H1 (cell line): ENCODE measurements around the gene SPTBN1. TPM values are rescaled to one million over a fixed set of nuclear protein-coding genes. Genes with fewer than 3 reads are reported as not detected.

Experiments used
- CTCF ChIA-PET: fragments of 300-600 bp; sonication (Branson Sonifier 250); formaldehyde crosslinking; loops from one replicate; lab custom pipeline; 2021; ENCODE audit not compliant: partially characterized antibody; lab: Charles Lee
- POLR2A ChIA-PET: fragments of 300-600 bp; sonication (Branson Sonifier 250); formaldehyde crosslinking; loops from one replicate; lab custom pipeline; 2021; ENCODE audit warnings: inconsistent platforms; ENCODE audit not compliant: partially characterized antibody; lab: Charles Lee
- DNase-seq, 2 experiments: peaks; one replicate each; pipeline versions ENCODE4 v3.0.0 to v3.0.0-alpha.2; 2010 to 2022; ENCODE audit warnings: low spot score in 2 of 2, low read depth in 1 of 2, mixed read lengths in 1 of 2
- FAIRE-seq: peaks from 2 replicates; lab custom pipeline; 2011; peaks lifted over from hg19 to GRCh38; lab: Jason Lieb, UNC
- H2AFZ ChIP-seq: 2 replicates; pipeline ENCODE4 v1.8.1; 2012; ENCODE audit warnings: low read length, inconsistent platforms
- H2AK5ac ChIP-seq: 2 replicates; pipeline ENCODE4 v1.6.1; 2013; ENCODE audit warnings: low read depth, low read length
- H2BK120ac ChIP-seq: replicated peaks from 2 replicates; pipeline ENCODE3; 2013; ENCODE audit warnings: low read depth, low read length, inconsistent platforms
- H2BK12ac ChIP-seq: 2 replicates; pipeline ENCODE4 v1.6.1; 2013; ENCODE audit warnings: low read depth, low read length
- H2BK15ac ChIP-seq: 2 replicates; pipeline ENCODE4 v1.6.1; 2013; ENCODE audit warnings: low read length
- H2BK20ac ChIP-seq: 2 replicates; pipeline ENCODE4 v1.6.1; 2013; ENCODE audit warnings: low read length
- H2BK5ac ChIP-seq: 2 replicates; pipeline ENCODE4 v1.6.1; 2013; ENCODE audit warnings: low read depth, low read length
- H3K14ac ChIP-seq: 2 replicates; pipeline ENCODE4 v1.6.1; 2013; ENCODE audit warnings: inconsistent platforms; ENCODE audit not compliant: insufficient read length
- H3K18ac ChIP-seq: 2 replicates; pipeline ENCODE4 v1.6.1; 2013; ENCODE audit warnings: low read length; ENCODE audit errors: extremely low read depth
- H3K23ac ChIP-seq: 2 replicates; pipeline ENCODE4 v1.6.1; 2013; ENCODE audit warnings: inconsistent platforms; ENCODE audit not compliant: insufficient read length
- H3K23me2 ChIP-seq: 2 replicates; pipeline ENCODE4 v1.6.1; 2013; ENCODE audit warnings: low read depth, low read length
- H3K27ac ChIP-seq: 2 replicates; pipeline ENCODE4 v1.6.1; 2011; ENCODE audit warnings: low read depth, low read length, inconsistent platforms
- H3K27me3 ChIP-seq, 4 experiments: replicated peaks in 1 of 4; 1 replicate in 1 of 4; 2 replicates in 3 of 4; pipeline versions ENCODE4 v1.6.1 to v1.8.1; 2011 to 2013; ENCODE audit warnings: low read length in 3 of 4, mild to moderate bottlenecking in 3 of 4, inconsistent platforms in 2 of 4, mixed read lengths in 2 of 4, moderate library complexity in 1 of 4; ENCODE audit not compliant: control insufficient read depth in 3 of 4, insufficient read depth in 3 of 4; ENCODE audit errors: extremely low read depth in 1 of 4
- H3K36me3 ChIP-seq, 4 experiments: 2 replicates each; pipeline versions ENCODE4 v1.6.1 to v1.8.1; 2011 to 2013; ENCODE audit warnings: mild to moderate bottlenecking in 4 of 4, low read length in 3 of 4, moderate library complexity in 2 of 4, control low read depth in 1 of 4, inconsistent platforms in 1 of 4; ENCODE audit not compliant: insufficient read depth in 4 of 4, control insufficient read depth in 2 of 4
- H3K4ac ChIP-seq: replicated peaks from 2 replicates; pipeline ENCODE3; 2013; ENCODE audit warnings: low read length, low read depth, mixed read lengths, inconsistent platforms; ENCODE audit not compliant: insufficient read length
- H3K4me1 ChIP-seq, 4 experiments: replicated peaks in 1 of 4; 1 replicate in 1 of 4; 2 replicates in 3 of 4; pipeline versions ENCODE4 v1.6.1 to v1.8.1; 2011 to 2013; ENCODE audit warnings: low read length in 3 of 4, inconsistent platforms in 2 of 4, mixed read lengths in 1 of 4; ENCODE audit not compliant: insufficient read depth in 4 of 4, control insufficient read depth in 3 of 4
- H3K4me2 ChIP-seq, 2 experiments: 2 replicates each; pipeline versions ENCODE4 v1.6.1 to v1.8.1; 2011 to 2013; ENCODE audit warnings: low read depth in 2 of 2, low read length in 2 of 2, control low read depth in 1 of 2, inconsistent platforms in 1 of 2, mild to moderate bottlenecking in 1 of 2; ENCODE audit not compliant: insufficient read depth in 1 of 2
- H3K4me3 ChIP-seq, 4 experiments: fragments of 200-600, 300-600 bp in 1 of 4; sonication (generic), shearing (Covaris generic), sonication (Bioruptor Twin) in 1 of 4; 2 replicates each; pipeline versions ENCODE4 v1.5.1 to v1.8.1; 2011 to 2016; ENCODE audit warnings: low read length in 4 of 4, low read depth in 3 of 4, control low read depth in 2 of 4, inconsistent platforms in 2 of 4, mild to moderate bottlenecking in 2 of 4, mixed read lengths in 1 of 4, moderate library complexity in 1 of 4; ENCODE audit not compliant: insufficient read depth in 2 of 4; ENCODE audit errors: extremely low read depth in 1 of 4
- H3K56ac ChIP-seq: replicated peaks from 2 replicates; pipeline ENCODE3; 2013; ENCODE audit warnings: low read depth, mild to moderate bottlenecking, mixed read lengths, low read length, inconsistent platforms; ENCODE audit not compliant: insufficient read length
- H3K79me1 ChIP-seq: 2 replicates; pipeline ENCODE4 v1.6.1; 2013; ENCODE audit warnings: low read depth, low read length, control low read depth
- H3K79me2 ChIP-seq, 2 experiments: 2 replicates each; pipeline versions ENCODE4 v1.6.1 to v1.8.1; 2012 to 2013; ENCODE audit warnings: low read length in 2 of 2, mild to moderate bottlenecking in 2 of 2, inconsistent platforms in 1 of 2; ENCODE audit not compliant: insufficient read depth in 2 of 2, control insufficient read depth in 1 of 2
- H3K9ac ChIP-seq, 4 experiments: replicated peaks in 1 of 4; 1 replicate in 1 of 4; 2 replicates in 3 of 4; pipeline versions ENCODE4 v1.6.1 to v1.8.1; 2011 to 2013; ENCODE audit warnings: low read depth in 3 of 4, low read length in 3 of 4, control low read depth in 2 of 4, mild to moderate bottlenecking in 2 of 4, moderate library complexity in 2 of 4, inconsistent platforms in 1 of 4; ENCODE audit errors: extremely low read depth in 1 of 4
- H3K9me3 ChIP-seq, 2 experiments: 2 replicates each; pipeline versions ENCODE4 v1.6.1 to v1.8.1; 2012 to 2013; ENCODE audit warnings: mild to moderate bottlenecking in 2 of 2, moderate library complexity in 2 of 2, control low read depth in 1 of 2, inconsistent platforms in 1 of 2, low read depth in 1 of 2, low read length in 1 of 2, mixed read lengths in 1 of 2; ENCODE audit not compliant: insufficient read depth in 2 of 2
- H4K20me1 ChIP-seq, 2 experiments: replicated peaks in 1 of 2; 2 replicates each; pipeline versions ENCODE3 to v1.8.1; 2011 to 2013; ENCODE audit warnings: inconsistent platforms in 2 of 2, low read length in 2 of 2, mild to moderate bottlenecking in 1 of 2; ENCODE audit not compliant: insufficient read depth in 2 of 2, control insufficient read depth in 1 of 2
- H4K5ac ChIP-seq: 2 replicates; pipeline ENCODE4 v1.6.1; 2013; ENCODE audit warnings: low read length, low read depth, mixed read lengths, inconsistent platforms; ENCODE audit not compliant: insufficient read length
- H4K8ac ChIP-seq: 2 replicates; pipeline ENCODE4 v1.8.0; 2013; ENCODE audit warnings: mild to moderate bottlenecking, moderate library complexity, low read length, inconsistent platforms; ENCODE audit not compliant: insufficient read depth; ENCODE audit errors: extremely low read depth
- H4K91ac ChIP-seq: replicated peaks from 2 replicates; pipeline ENCODE3; 2013; ENCODE audit warnings: low read length, mixed read lengths, inconsistent platforms; ENCODE audit not compliant: insufficient read length
- CHD2 ChIP-seq: IDR thresholded peaks from 2 replicates; pipeline ENCODE4 v1.6.1; 2012; ENCODE audit warnings: low read length, improper control_type of control experiment
- CREB1 ChIP-seq: IDR thresholded peaks from 2 replicates; pipeline ENCODE4 v1.6.1; 2012; ENCODE audit warnings: inconsistent platforms
- EP300 ChIP-seq, 2 experiments: IDR thresholded peaks; 1 replicate in 1 of 2; 2 replicates in 1 of 2; pipeline ENCODE4 v1.6.1; 2011 to 2012; ENCODE audit warnings: low read depth in 2 of 2, low read length in 2 of 2, mild to moderate bottlenecking in 2 of 2, borderline replicate concordance in 1 of 2, inconsistent platforms in 1 of 2, moderate library complexity in 1 of 2
- EZH2 ChIP-seq: fragments of 200-600 bp; sonication (generic); IDR thresholded peaks from 2 replicates; pipeline ENCODE4 v1.7.1; 2012; ENCODE audit warnings: low read depth, mild to moderate bottlenecking, moderate library complexity, low read length, inconsistent platforms; ENCODE audit not compliant: severe bottlenecking
- KDM5A ChIP-seq: fragments of 200-600 bp; IDR thresholded peaks from 2 replicates; pipeline ENCODE4 v1.7.1; 2012; ENCODE audit warnings: mild to moderate bottlenecking, low read length, inconsistent platforms, mixed read lengths
- POLR2A ChIP-seq, 2 experiments: IDR thresholded peaks; 1 replicate in 1 of 2; 2 replicates in 1 of 2; pipeline ENCODE4 v1.6.1; 2011; ENCODE audit warnings: low read depth in 2 of 2, low read length in 2 of 2, mild to moderate bottlenecking in 2 of 2; ENCODE audit errors: control extremely low read depth in 1 of 2
- RAD21 ChIP-seq, 2 experiments: IDR thresholded peaks in 1 of 2; conservative IDR thresholded peaks in 1 of 2; 2 replicates each; pipeline ENCODE4 v1.6.1; 2011; ENCODE audit warnings: low read depth in 2 of 2, low read length in 2 of 2, improper control_type of control experiment in 1 of 2, inconsistent platforms in 1 of 2, mild to moderate bottlenecking in 1 of 2, moderate library complexity in 1 of 2
- RBBP5 ChIP-seq: IDR thresholded peaks from 2 replicates; pipeline ENCODE4 v1.7.1; 2012; ENCODE audit warnings: low read depth, mild to moderate bottlenecking, inconsistent platforms, low read length, moderate library complexity, borderline replicate concordance
- RFX5 ChIP-seq: IDR thresholded peaks from 2 replicates; pipeline ENCODE4 v1.6.1; 2011; ENCODE audit warnings: low read depth, low read length, improper control_type of control experiment, borderline replicate concordance
- SAP30 ChIP-seq: fragments of 300-600 bp; sonication (generic); IDR thresholded peaks from 2 replicates; pipeline ENCODE4 v1.7.1; 2012; ENCODE audit warnings: low read length, moderate library complexity, mild to moderate bottlenecking, inconsistent platforms; ENCODE audit not compliant: insufficient read depth, insufficient replicate concordance
- TAF1 ChIP-seq: IDR thresholded peaks from 2 replicates; pipeline ENCODE4 v1.6.1; 2011; ENCODE audit warnings: mild to moderate bottlenecking, low read depth, low read length
- TAF7 ChIP-seq: optimal IDR thresholded peaks from 2 replicates; pipeline ENCODE3; 2011; ENCODE audit warnings: low read depth, mild to moderate bottlenecking, inconsistent platforms, low read length, moderate library complexity, borderline replicate concordance
- WGBS, 2 experiments: shearing (Covaris generic) in 1 of 2; methylation state at CpG; one replicate each; pipeline versions ENCODE4 v1.1.6 to v1.1.7; 2013 to 2015; ENCODE audit warnings: low lambda C conversion rate in 2 of 2, mixed read lengths in 2 of 2, inconsistent platforms in 1 of 2, low coverage in 1 of 2, missing lambda C conversion rate in 1 of 2; ENCODE audit not compliant: insufficient replicate concordance in 2 of 2, insufficient coverage in 1 of 2, insufficient read length in 1 of 2; ENCODE audit errors: extremely low coverage in 1 of 2, missing lambda C conversion rate in 1 of 2; 5-methylcytosine and 5-hydroxymethylcytosine counted together
- polyA plus RNA-seq, 7 experiments: library from polyadenylated mRNA; depleted of rRNA in 3 of 7; stranded (reverse) in 5 of 7; unstranded in 2 of 7; fragments of >200 nt in 5 of 7; fragments of 200-250 nt in 2 of 7; gene quantifications; 1 replicate in 5 of 7; 2 replicates in 1 of 7; 4 replicates in 1 of 7; pipeline versions ENCODE4 v1.2.1 to v1.2.3, GENCODE V29; 2011 to 2013; ENCODE audit warnings: missing spikeins in 2 of 7, mixed read lengths in 2 of 7
- total RNA-seq: library from RNA; stranded (reverse); fragmentation: NEBNext Ultra II Directional; extraction: Animal tissue kit (Norgen Biotek cat#: 25700); gene quantifications from 2 replicates; pipeline ENCODE4 v1.2.1, GENCODE V29; 2021

SPTBN1 gene
- total and polyA plus RNA-seq, 2 of the 8 experiments (the other 6 are each of a cell fraction or from before 2014, with no cell fraction given): 31.8 to 180 TPM

GRCh38 chr2:54714996-54715395 is 258.9 kb downstream of the SPTBN1 start:
- Histone ChIP-seq H3K79me2 (no peaks in the 10 kb centered on the region), H3K4me3 (no peak overlapping the region), H3K9ac (no peak overlapping the region), H2BK120ac (no peak overlapping the region), H2BK20ac (no peak overlapping the region), H4K91ac (no peak overlapping the region), H3K36me3 (no peaks in the 10 kb centered on the region), H3K27ac (no peak overlapping the region), H4K8ac (no peak overlapping the region), H3K18ac (no peak overlapping the region), H3K4ac (no peak overlapping the region), H4K20me1 (no peaks in the 10 kb centered on the region), H3K27me3 (peaks cover 0 to under 1% (median 0%) of the 10 kb centered on the region in 4 experiments; a peak in 1 of 7 replicates), H3K14ac (no peak overlapping the region), H2BK15ac (no peak overlapping the region), H2BK12ac (no peak overlapping the region), H2AK5ac (no peak overlapping the region), H3K4me1 (no peaks in the 10 kb centered on the region), H3K4me2 (no peak overlapping the region), H3K79me1 (no peaks in the 10 kb centered on the region), H3K23me2 (no peaks in the 10 kb centered on the region), H3K56ac (no peak overlapping the region), H3K9me3 (no peaks in the 10 kb centered on the region), H2BK5ac (no peak overlapping the region), H3K23ac (no peak overlapping the region), H2AFZ (no peak overlapping the region), H4K5ac (no peak overlapping the region)
- DNase-seq: no peak
- ChIA-PET POLR2A (no interaction called here), CTCF (interaction anchor here (0.6 to 1.5 kb wide), 6 partner anchors 8 to 461 kb away, joined by 3 to 4 read pairs (median 4); no protein-coding TSS in a partner anchor)
- 74% methylated on average over 4 of the region's 4 CpGs; no CpG with 5 or more reads in 1 of the 2 experiments for WGBS, 2 experiments
- no peak for FAIRE-seq
- TF ChIP-seq CREB1 (no peak), CHD2 (no peak), RAD21 (IDR thresholded peaks at IDR 0.05 in 1 of 2, conservative IDR thresholded peaks at IDR 0.05 in 1 of 2; ENCODE audit: low read depth in 2 of 2, low read length in 2 of 2) (no peak), EZH2 (no peak), RBBP5 (no peak), SAP30 (no peak), KDM5A (no peak), RFX5 (no peak), TAF1 (no peak), POLR2A (IDR thresholded peaks at IDR 0.05; ENCODE audit: control extremely low read depth in 1 of 2, low read depth in 2 of 2, low read length in 2 of 2) (no peak), EP300 (IDR thresholded peaks at IDR 0.05; ENCODE audit: borderline replicate concordance in 1 of 2, low read depth in 2 of 2, low read length in 2 of 2) (no peak), TAF7 (no peak)
